Inflammatory macrophage (primary cell): Measurements from ENCODE around the gene IGLL1.
"Not testable (repeated sequence)": the region's sequence is repeated elsewhere in the genome, so short reads cannot be mapped to it uniquely, and the experiment has no call there.

Experiments
- DNase-seq, 2 donors: peaks; one replicate each; pipeline ENCODE4 v3.0.0-alpha.2; 2020 to 2022

Gene IGLL1

GRCh38 chr22:23591201-23591791, 11.2 kb upstream of the IGLL1 start:
- DNase-seq: peak; percentile 40 to 54

- no peak for DNase-seq
Measured at GRCh38 chr22:23583836-23584235, 3.7 kb upstream of the IGLL1 start.

- no peak for DNase-seq
Measured at GRCh38 chr22:23583153-23583552, 3.1 kb upstream of the IGLL1 start.

GRCh38 chr22:23581260-23581650, 1.2 kb upstream of the IGLL1 start:
- no peak for DNase-seq

GRCh38 chr22:23580576-23581259, 628 bp upstream of the IGLL1 start:
- no peak for DNase-seq

GRCh38 chr22:23579280-23579679, 810 bp downstream of the IGLL1 start:
- DNase-seq: no peak

GRCh38 chr22:23578306-23578705, 1.8 kb downstream of the IGLL1 start:
- no peak for DNase-seq

GRCh38 chr22:23576681-23577080, 3.4 kb downstream of the IGLL1 start:
- DNase-seq: no peak

GRCh38 chr22:23575601-23576000, 4.5 kb downstream of the IGLL1 start:
- DNase-seq: no peak

GRCh38 chr22:23574877-23575276, 5.2 kb downstream of the IGLL1 start:
- DNase-seq: no peak

- DNase-seq: no peak
Measured at GRCh38 chr22:23574371-23574811, 5.7 kb downstream of the IGLL1 start.

- not testable (repeated sequence) for DNase-seq
Measured at GRCh38 chr22:23573701-23574235, 6.3 kb downstream of the IGLL1 start.

- not testable (repeated sequence) for DNase-seq
Measured at GRCh38 chr22:23573106-23573505, 7.0 kb downstream of the IGLL1 start.

- DNase-seq: no peak
Measured at GRCh38 chr22:23571486-23571885, 8.6 kb downstream of the IGLL1 start.

- no peak for DNase-seq
Measured at GRCh38 chr22:23570681-23571080, 9.4 kb downstream of the IGLL1 start.

GRCh38 chr22:23569716-23570115, 10.4 kb downstream of the IGLL1 start:
- no peak for DNase-seq

GRCh38 chr22:23569291-23569690, 10.8 kb downstream of the IGLL1 start:
- DNase-seq: no peak

GRCh38 chr22:23566705-23567475, 13.2 kb downstream of the IGLL1 start:
- no peak for DNase-seq

GRCh38 chr22:23565915-23566704, 14.0 kb downstream of the IGLL1 start:
- no peak for DNase-seq

GRCh38 chr22:23565305-23565914, 14.7 kb downstream of the IGLL1 start:
- no peak for DNase-seq

GRCh38 chr22:23564276-23564675, 15.8 kb downstream of the IGLL1 start:
- DNase-seq: no peak

- DNase-seq: no peak
Measured at GRCh38 chr22:23563111-23563510, 17.0 kb downstream of the IGLL1 start.
